COR-L47 (cell line): ENCODE data around the gene SYPL1.
"Not testable (repeated sequence)": the region's sequence is repeated elsewhere in the genome, so short reads cannot be mapped to it uniquely, and the experiment has no call there.

Source experiments
- DNase-seq: peaks from one replicate; lab custom pipeline; 2025; lab: John Stamatoyannopoulos, UW

The SYPL1 gene

DNA sequence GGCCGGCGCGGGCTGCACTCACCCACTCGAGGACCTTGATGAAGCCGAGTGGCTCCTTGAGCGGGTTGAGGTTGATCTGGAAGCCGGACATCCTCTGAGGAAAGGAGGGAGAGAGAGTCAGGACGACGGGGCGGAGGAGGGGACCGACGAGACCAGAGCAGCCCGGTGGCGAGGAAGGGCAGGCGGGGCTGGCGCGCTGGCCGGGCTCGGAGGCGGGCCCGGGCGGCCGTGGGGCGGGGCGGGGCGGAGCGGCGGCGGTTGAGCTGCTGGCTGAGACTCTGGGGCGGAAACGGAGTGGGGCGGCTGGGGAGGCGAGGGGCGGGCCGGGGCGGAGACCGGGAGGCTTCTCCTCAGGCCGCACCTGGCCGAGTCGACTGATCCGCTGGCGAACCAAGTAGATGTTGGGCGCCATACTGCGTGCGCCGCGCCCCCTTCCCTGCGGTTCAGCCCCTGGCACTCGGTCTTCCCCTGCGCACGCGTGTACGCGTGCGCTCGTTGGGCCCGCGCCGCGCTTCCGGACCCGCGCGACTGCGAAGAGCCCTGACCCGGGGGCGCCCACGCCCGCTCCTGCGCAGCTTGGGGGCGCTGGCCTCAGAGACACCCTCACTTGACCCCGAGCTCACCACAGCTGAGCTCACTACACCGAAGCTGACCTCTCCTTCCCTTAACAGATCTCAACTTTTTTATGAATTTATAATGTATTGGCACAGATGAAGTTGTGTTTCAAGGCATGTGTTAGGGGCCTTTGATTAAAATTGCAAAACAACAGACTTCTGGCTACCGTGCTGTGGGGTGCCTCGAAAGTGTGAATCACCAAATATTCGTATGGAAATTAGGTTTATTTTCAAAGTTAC lies at the start of gene SYPL1:
SYPL1 (minus strand) TSS at position 195 of the 854 bp plus-strand sequence; CDS start at position 91, 104 bp downstream.
- peak; percentile 96 for DNase-seq

DNA sequence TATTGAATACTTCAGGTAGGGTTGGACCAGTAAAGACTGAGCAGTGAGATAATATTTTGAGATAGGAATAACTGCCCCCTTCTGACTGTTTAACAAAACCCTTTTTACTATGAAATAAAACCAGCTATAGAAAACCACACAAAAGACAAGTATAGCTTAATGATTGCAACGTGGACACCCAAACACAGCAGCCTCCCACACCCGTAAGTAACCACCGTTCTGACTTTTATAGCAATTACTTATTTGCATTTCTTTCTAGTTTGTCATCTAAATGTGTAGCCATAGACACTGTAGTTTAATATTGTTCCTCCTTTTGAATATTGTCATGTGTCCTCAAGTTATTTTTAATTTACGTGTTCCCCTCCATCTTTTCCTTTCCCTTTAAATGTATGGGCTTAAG lies 42.9 kb upstream of the SYPL1 start:
- DNase-seq, result no peak

DNA sequence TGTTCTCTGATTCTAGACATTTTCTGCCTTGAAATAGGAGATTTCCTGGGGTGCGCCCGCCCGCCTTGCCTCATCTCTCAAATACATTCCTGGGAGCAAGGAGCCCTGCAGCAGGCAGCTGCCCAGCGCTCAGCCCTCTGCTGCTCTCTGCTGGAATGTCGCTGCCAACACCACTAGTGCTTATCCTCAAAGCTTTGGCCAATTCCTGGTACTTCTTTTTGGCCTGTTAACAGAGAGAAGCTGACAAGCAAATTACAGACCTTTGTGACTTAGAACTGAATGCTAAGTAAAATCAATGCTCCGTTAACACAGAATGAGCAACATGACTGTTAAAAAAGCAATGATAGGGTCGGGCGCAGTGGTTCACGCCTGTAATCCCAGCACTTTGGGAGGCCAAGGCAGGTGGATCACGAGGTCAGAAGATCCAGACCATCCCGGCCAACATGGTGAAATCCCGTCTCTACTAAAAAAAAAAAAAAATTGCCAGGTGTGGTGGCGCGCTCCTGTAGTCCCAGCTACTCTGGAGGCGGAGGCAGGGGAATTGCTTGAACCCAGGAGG lies 41.9 kb upstream of the SYPL1 start:
- DNase-seq, result peak; percentile 58

DNA sequence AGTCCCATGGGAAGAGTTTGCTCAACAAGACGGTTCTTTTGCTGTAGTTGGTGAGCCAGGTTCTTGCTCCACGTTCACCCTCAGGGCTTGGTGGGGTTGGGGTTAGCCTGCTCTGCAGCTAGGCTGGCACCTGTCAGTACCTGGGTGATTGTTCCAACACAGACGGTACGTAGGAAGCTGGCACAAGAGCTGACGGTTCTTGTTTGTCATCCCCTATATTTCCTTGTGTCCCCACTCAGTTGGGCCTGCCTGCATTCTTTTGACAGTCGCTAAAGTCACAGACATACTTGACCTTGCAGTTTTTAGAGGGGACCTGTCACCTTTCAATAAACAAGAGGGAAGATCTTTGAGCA lies 40.2 kb upstream of the SYPL1 start:
- no peak for DNase-seq

DNA sequence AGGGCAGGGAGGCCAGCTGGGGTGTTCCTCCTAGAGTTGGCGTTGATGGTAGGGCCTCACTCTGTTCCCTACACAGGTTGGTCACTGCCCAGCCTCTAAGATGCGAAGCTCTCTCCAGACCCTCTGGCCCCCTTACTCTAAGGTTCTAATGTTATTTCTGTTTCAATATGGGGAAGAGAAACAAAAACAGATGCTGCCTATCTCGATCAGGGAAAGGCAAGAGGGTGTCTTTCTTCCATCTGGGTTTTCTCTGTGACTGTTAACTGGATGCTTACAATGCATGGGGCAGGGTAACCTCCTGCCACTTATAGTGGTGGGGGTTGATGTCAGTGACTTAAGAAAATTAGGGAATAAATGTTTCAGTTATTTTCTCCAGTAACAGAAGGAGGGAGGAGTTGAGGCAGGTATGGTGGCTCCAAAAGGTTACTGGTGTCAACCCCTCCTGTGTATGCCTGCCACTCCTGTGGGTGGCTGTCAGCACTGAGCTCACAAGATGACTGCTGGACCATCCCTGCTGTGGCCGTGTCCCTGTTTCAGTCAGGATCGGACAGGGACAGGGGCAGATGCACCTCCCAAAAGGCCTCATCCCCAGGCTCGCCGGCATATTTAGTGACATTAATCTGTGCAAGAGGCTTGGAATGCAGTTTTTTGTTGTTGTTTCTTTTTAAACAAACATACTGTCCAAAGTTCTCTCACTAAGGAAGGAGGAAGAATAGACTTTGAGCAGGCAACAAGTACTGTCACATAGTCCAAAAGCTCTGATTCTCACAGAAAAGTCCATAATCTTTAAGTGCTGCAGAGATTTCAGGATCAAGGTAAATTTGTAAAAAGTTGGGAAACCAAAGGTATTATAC lies 39.6 kb upstream of the SYPL1 start:
- DNase-seq, result no peak

DNA sequence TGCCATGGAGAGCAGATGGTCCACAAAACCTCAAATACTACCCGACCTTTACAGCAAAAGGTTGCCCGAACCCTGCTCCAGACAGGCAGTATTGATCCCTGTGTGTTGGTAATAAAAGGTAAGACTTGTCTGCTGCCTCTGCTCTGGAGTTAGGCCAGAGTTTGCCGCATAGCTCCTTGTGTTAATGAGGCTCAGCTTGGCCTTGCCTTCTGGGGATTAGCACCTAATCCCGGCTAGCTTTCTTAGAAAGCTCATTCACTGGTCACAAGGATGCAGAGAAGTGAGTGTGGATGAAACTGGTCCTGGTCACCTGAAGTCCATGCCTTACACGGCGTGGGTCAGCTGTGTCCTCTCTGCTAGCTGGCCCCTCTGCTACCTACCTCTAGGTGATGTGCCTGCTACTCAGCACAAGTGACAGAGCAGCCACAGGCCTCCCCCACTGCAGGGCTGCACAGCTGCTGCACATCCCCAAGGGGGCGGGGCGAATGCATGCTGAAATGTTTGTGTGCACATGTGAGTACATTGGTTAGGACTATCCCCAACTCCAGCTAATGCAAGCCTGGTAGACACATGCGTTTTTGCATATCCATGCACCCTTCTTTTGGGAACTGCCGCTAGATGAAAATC lies 31.7 kb upstream of the SYPL1 start:
- no peak for DNase-seq

DNA sequence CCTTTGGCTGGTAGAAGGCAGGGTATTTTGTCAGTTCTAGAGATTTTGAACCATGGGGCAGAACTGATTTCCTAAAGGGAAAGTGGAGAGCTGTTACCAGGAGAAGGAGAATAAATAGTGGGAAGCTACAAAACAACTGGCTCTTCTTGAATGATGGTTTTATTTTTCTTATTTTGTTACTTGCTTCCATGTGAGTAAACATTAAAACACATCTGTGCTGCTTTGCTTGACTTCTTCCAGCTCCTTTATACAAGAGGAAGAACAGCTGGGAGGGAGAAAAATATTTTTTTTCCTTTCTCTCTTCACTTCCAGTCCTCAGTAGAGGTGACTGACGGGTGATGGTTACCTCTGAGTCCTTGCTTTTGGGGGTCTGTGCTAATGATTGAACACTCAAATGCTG lies 30.0 kb upstream of the SYPL1 start:
- no peak for DNase-seq

DNA sequence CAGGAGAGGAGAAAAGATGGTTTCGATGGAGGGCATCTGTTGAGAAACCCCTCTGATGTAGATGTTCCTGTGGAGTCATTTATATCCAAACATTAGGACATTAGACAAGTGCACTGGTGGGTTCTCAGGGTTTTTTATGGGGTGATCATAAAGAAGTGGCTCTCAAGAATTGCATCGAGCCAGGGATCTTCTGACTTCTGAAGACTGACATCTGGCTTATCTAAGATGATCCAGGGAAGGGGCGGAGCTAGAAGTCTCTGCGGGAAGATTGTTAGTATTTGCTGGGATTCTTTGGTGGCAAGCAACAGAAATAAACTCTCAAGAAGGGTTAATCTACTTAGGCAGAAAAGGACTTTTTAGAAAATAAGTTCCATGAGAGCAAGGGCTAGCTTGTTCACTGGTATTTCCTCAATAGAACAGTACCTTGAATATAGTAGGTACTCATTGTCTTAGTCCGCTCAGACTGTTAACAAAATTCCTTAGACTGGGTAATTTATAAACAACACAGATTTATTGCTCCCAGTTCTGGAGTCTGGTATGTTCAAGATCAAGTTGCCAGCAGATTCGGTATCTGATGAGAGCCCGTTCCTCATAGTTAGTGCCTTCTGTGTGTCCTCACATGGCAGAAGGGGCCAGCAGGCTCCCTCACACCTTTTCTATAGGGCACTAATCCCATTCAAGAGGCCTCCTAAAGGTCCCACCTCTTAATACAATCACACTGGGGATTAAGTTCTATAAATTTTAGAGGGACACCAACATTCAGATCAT lies 28.5 kb upstream of the SYPL1 start:
- no peak for DNase-seq

DNA sequence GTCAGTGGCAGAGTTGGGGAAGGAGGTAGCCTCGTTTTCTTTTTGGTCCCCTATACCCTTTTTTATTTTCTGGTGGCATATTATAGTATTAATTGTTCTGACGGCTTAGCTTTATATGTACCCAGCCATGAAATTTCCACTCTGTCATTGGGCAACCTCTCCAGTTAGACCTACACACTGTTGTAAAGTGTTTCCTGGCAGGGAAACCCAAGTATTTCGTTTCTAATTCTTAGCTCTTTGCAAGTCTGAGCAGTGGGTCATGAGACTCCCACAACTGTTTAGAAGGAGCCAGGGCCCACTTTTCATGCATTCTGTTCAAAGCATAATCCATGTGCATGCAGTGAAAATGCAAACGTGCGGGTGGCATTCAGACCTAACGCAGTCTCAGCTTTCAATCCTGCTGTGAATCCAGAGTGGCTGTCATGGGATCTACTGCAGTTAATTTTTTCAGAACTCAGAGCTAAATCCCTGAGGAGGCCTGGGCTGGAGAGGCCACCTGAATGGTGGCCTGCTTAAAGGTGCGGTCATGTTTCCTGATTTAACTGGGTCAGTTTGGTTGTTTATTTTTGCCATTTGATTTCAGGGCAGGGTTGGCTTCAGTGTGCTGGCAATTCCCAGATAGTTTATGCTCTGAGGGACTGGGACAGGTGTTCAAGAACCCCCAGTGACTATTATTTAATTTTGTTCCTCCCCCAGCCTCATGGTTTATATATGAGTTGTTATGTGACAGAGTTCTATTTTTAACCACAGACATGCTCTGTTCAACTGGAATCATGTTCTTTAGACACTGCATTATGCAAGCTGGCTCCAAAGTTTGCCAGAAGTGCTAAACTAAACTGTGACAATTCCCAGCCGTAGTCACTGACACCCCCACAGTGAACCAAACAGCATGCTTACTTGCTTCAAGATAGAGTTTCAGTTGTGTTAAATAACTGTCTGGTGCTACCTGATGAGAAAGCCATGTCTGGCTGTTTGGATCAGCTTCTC lies 27.4 kb upstream of the SYPL1 start:
- DNase-seq, result no peak

DNA sequence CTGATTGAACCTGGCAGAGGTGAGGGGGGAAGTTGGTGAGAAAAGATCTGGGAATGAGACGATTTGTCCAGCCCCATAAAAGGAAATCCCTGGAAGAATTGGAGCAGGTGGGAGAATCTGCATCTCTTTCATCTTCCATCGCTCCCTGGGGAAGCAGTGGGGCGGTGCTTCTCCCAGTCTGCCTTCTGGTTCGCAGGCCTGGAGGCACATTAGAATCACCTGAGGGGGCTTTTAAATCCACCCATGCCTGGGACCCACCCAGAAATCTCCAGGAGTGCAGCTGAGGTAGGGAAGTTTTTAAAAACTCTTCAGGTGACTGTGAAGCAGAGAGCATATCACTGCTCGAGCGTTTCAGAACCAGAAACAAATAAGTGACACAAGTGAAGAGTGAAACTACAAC lies 26.7 kb upstream of the SYPL1 start:
- DNase-seq, result no peak

DNA sequence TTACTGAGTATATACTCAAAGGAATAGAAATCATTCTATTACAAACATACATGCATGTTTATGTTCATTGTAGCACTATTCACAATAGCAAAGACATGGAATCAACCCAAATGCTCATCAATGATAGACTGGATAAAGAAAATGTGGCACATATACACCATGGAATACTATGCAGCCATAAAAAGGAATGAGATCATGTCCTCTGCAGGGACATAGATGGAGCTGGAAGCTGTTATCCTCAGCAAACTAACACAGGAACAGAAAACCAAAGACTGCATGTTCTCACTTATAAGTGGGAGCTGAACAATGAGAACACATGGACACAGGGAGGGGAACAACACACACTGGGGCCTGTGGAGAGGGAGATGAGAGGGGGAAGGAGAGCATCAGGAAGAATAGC lies 26.1 kb upstream of the SYPL1 start:
- DNase-seq, result not testable (repeated sequence)

DNA sequence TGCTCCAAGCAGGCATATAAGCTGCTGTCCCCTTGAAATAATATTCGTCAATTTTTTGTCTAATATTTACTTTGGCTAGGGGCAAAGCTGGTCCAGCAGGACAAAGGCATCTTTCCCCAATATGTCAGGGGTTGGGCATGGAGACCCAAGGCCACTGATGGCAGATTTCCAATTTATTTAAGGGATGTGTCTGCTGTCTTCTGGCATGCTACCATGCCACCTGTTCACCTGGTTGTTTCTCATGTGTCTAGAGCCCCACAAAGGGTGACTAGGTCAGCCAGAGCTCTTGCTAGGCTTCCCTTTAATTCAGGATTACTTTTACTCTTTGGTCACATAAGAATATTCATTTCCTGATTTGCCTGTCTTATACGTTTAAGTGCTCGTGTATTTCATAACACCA lies 22.1 kb upstream of the SYPL1 start:
- no peak for DNase-seq

DNA sequence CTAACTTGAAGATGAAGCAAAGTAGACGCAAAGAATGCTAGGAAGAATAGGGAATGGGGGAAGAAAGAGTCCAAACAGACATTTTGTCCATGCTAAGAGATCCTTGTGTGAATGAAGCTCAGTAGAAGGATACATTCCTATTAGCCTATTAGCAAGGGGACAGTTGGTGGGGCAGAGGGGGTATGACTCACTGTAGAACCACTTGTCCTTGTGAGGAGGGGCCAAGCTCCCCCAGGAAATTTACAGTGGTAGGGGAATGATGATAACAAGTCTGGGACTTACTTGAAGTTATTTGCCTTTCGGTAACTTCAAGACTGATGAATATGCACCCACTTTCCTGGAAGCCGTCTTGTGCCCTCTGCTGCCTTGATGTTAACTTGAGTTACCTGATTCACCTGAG lies 17.2 kb upstream of the SYPL1 start:
- no peak for DNase-seq

DNA sequence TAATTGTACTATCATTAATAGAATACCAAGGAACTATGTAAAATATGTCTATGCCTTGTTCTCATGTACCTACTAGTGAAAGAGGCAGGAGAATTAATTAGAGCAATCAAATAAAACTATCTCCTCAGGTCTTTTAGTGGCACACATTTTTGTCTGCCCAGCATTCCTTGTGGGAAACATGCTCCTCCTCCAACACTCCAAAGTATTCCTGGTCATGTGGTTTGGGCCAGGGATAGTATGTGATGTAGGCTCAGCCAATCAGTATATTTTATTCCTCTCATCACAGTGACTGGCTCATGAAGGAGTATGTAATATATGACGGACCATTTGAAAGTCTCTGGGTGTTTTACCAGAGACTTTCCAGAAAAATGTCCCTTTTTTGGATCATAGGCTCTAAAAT lies 16.7 kb upstream of the SYPL1 start:
- DNase-seq, result no peak

DNA sequence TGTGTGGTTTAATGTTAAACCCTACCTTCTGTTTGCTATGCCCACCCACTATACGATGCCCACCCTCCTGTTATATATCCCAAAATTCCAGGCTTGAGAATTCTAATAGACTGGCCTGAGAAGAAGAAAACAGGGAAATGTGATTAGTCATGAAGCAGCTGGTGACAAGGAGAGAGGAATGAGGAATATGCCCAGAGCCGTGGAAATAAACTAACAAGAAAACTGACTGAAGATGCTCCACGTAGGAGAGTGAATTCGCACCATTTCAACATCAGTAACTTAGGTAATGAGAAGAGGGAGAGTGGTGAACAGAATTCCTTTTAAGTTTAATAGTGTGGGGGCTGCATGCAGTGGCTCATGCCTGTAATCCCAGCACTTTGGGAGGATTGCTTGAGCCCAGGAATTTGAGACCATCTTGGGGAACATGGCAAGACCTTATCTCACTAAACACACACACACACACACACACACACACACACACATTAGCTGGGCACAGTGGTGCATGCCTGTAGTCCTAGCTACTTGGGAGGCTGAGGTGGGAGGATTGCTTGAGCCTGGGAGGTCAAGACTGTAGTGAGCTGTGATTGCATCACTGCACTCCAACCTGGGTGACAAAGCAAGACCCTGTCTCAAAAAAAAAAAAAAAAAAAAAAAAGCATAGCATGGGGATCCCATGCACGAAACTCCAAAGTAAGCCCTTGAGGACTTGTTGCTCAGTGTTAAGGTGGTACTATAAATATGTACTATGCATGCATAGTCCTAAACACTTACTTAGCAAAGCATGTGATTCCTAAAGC lies 16.1 kb upstream of the SYPL1 start:
- DNase-seq, result no peak

DNA sequence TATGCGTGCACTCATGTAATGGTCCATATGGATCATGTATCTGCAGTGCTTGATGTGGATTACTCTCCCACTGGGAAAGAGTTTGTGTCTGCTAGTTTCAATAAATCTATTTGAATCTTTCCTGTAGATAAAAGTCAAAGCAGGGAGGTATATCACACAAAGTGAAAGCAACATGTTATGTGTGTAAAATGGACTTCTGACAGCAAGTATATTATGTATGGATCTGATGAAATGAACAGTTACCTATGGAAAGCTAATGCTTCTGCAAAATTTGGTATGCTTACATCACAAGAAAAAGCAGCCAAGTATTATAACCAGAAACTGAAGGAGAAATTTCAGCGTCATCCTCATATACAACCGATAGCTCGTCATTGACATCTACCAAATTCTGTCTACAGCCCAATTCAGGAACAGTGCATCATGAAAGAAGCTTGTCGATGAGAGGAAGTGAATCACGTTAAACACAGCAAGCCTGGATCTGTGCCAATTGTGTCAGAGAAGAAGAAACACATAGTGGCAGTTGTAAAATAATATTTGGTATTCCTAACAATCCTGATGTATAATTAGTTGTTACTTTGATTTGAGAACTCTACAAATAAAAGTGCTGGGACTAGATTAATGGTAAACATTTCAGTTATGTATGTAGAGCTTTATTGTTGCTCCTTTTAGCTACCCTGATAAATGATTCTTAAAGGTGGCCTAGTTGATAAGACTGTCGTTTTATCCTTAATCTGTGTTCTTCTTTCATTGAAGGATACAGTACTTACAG lies 14.2 kb upstream of the SYPL1 start:
- peak; percentile 28 for DNase-seq

DNA sequence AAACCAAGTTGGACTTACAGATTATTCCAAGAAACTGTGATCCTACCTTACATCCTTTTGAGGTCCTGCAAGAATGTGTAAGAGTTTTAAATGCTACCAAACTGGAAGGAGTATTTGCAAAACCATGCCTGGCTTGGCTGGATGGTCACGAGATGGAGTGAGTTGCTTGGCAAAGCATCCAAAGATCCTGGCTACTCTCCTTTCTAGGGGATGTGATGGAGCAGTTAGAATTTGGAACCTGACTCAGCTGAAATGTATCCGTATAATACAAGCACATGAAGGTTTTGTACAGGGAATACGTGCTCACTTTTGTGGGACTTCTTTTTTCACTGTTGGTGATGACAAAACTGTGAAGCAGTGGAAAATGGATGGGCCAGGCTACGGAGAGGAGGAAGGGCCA lies 13.3 kb upstream of the SYPL1 start:
- DNase-seq, result no peak

DNA sequence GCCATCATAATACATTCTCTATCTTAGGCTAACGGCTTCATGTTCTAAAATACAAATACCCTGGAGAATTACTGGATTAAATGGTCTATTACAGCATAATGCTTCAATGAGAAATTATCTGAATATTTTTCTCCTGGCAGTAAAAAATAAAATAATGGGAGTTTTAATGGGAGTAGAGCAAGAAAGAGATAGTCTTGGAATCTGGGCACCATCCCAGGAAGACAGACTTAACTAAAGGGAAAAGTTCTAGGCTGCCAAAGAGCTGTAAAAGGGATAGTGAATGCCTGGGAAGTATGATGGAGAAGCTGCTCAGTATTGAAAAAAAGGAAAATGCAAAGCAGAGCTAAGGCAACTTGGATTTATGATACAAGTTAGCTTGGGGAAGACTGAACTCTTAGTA lies 12.1 kb upstream of the SYPL1 start:
- DNase-seq, result no peak

DNA sequence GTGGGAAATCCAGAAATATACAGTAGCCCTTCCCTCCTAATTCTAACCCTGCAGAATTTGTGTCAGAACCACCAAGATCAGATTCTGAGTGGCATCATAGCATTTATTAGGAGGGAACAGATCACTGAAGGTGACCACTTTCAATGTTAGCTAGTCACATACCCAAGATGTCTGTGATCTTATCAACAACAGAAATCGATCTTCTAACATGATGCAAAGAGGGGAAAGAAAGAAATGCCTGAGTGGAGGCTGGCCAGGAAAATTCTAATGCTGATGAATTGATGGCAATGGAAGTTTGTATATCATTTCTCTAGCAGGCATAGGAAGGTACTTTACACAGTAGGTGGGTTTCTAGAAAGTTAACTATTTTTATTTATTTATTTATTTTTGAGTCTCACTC lies 10.6 kb upstream of the SYPL1 start:
- no peak for DNase-seq
